HG03103 (cell line): ENCODE data around the gene RBBP6.
"Not testable (repeated sequence)": the region's sequence is repeated elsewhere in the genome, so short reads cannot be mapped to it uniquely, and the experiment has no call there.

Experiments
- ATAC-seq: cut with Tn5 transposase; IDR thresholded peaks from one replicate; pipeline ENCODE4 v1.9.1; 2021; ENCODE audit warnings: low read depth; ENCODE audit not compliant: unreplicated experiment

Gene RBBP6

GRCh38 chr16:24539295-24539849 lies at the start of gene RBBP6:
RBBP6 (plus strand) TSS chr16:24539566; CDS start chr16:24540627, 1,061 bp downstream.
- ATAC-seq = peak; percentile 78

GRCh38 chr16:24490866-24491265 lies 48.5 kb upstream of the RBBP6 start:
- ATAC-seq = no peak

GRCh38 chr16:24491731-24492130 lies 47.6 kb upstream of the RBBP6 start:
- ATAC-seq = no peak

- no peak for ATAC-seq
Observed at GRCh38 chr16:24493821-24494220, 45.5 kb upstream of the RBBP6 start.

- ATAC-seq = not testable (repeated sequence)
Observed at GRCh38 chr16:24495207-24495606, 44.2 kb upstream of the RBBP6 start.

GRCh38 chr16:24497440-24497839 lies 41.9 kb upstream of the RBBP6 start:
- no peak for ATAC-seq

- ATAC-seq = no peak
Observed at GRCh38 chr16:24499193-24499814, 40.1 kb upstream of the RBBP6 start.

GRCh38 chr16:24504472-24505345 lies 34.7 kb upstream of the RBBP6 start:
- no peak for ATAC-seq

GRCh38 chr16:24505959-24506358 lies 33.4 kb upstream of the RBBP6 start:
- no peak for ATAC-seq

- no peak for ATAC-seq
Observed at GRCh38 chr16:24507959-24508480, 31.3 kb upstream of the RBBP6 start.

GRCh38 chr16:24508614-24509013 lies 30.8 kb upstream of the RBBP6 start:
- ATAC-seq = no peak

- ATAC-seq = no peak
Observed at GRCh38 chr16:24509536-24509935, 29.8 kb upstream of the RBBP6 start.

- no peak for ATAC-seq
Observed at GRCh38 chr16:24511174-24511573, 28.2 kb upstream of the RBBP6 start.

- ATAC-seq = no peak
Observed at GRCh38 chr16:24511792-24512191, 27.6 kb upstream of the RBBP6 start.

- no peak for ATAC-seq
Observed at GRCh38 chr16:24514096-24514495, 25.3 kb upstream of the RBBP6 start.

- ATAC-seq = no peak
Observed at GRCh38 chr16:24515186-24515585, 24.2 kb upstream of the RBBP6 start.

GRCh38 chr16:24516900-24517669 lies 22.3 kb upstream of the RBBP6 start:
- no peak for ATAC-seq

GRCh38 chr16:24518498-24518897 lies 20.9 kb upstream of the RBBP6 start:
- ATAC-seq = no peak

- no peak for ATAC-seq
Observed at GRCh38 chr16:24520983-24521382, 18.4 kb upstream of the RBBP6 start.

GRCh38 chr16:24522751-24523150 lies 16.6 kb upstream of the RBBP6 start:
- ATAC-seq = no peak

GRCh38 chr16:24523569-24523968 lies 15.8 kb upstream of the RBBP6 start:
- ATAC-seq = no peak
